IMR-90 (cell line): ENCODE results near the gene RBMS3.

Experiments
- CEBPB ChIP-seq: IDR thresholded peaks from 2 replicates; pipeline ENCODE4 v1.6.1; 2012; ENCODE audit warnings: low read depth, low read length, improper control_type of control experiment
- CHD1 ChIP-seq: IDR thresholded peaks from 2 replicates; pipeline ENCODE4 v1.6.1; 2012; ENCODE audit warnings: low read depth, low read length, improper control_type of control experiment
- MAFK ChIP-seq: IDR thresholded peaks from 2 replicates; pipeline ENCODE4 v1.6.1; 2012; ENCODE audit warnings: low read depth, low read length, improper control_type of control experiment
- POLR2A ChIP-seq: IDR thresholded peaks from 2 replicates; pipeline ENCODE4 v1.6.1; 2012; ENCODE audit warnings: mild to moderate bottlenecking, low read depth, low read length
- TF ChIP-seq, protein P1 (sequence below): conservative IDR thresholded peaks from 2 replicates; pipeline ENCODE4 v1.5.1; 2012; ENCODE audit warnings: mild to moderate bottlenecking, low read depth, low read length, improper control_type of control experiment

DNA sequence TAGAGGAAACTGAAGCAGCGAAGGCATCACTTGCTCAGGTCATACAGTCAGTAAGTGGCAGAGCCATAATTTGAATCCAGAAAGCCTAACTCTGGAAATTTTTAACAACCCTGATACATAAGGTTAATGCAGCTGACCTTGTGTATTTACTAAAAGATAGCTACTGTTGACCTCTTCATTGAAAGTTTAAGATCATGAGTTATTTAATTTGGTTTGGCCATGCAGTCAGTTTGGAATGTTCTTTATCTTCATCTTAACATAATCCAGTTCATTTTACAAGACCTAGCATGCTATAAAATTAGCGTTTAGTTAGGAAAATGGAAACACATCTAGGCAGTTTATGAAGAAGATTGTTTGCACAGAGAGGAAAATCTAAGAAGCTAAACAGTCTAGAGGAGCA is 240.9 kb downstream of the RBMS3 start:
- TF ChIP-seq MAFK (no peak), POLR2A (no peak), CEBPB (no peak), CHD1 (no peak)
- TF ChIP-seq, protein P1, sequence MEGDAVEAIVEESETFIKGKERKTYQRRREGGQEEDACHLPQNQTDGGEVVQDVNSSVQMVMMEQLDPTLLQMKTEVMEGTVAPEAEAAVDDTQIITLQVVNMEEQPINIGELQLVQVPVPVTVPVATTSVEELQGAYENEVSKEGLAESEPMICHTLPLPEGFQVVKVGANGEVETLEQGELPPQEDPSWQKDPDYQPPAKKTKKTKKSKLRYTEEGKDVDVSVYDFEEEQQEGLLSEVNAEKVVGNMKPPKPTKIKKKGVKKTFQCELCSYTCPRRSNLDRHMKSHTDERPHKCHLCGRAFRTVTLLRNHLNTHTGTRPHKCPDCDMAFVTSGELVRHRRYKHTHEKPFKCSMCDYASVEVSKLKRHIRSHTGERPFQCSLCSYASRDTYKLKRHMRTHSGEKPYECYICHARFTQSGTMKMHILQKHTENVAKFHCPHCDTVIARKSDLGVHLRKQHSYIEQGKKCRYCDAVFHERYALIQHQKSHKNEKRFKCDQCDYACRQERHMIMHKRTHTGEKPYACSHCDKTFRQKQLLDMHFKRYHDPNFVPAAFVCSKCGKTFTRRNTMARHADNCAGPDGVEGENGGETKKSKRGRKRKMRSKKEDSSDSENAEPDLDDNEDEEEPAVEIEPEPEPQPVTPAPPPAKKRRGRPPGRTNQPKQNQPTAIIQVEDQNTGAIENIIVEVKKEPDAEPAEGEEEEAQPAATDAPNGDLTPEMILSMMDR: no peak
